Endothelial cell of umbilical vein (primary cell): ENCODE results near the gene METTL8. TPM values are rescaled to one million over a fixed set of nuclear protein-coding genes. Genes with fewer than 3 reads are reported as not detected.

Experiments used
- BruUV-seq: library from RNA; stranded (reverse); fragments of 400-500 nt; replicated peaks from 2 replicates; lab custom pipeline; 2021; lab: Mats Ljungman, UMichigan
- CTCF ChIA-PET: fragments of 300-600, 350-600 bp; sonication (Branson Sonifier 250); formaldehyde crosslinking; loops from one replicate; lab custom pipeline; 2021; ENCODE audit warnings: antibody characterized with exemption, inconsistent platforms; lab: Charles Lee
- POLR2A ChIA-PET: fragments of 300-600, 350-600 bp; sonication (Branson Sonifier 250); formaldehyde crosslinking; loops from one replicate; lab custom pipeline; 2021; ENCODE audit warnings: antibody characterized with exemption, inconsistent platforms; lab: Charles Lee
- DNase-seq: peaks from one replicate; pipeline ENCODE4 v3.0.0-alpha.2; 2011; ENCODE audit warnings: low read depth, low spot score
- FAIRE-seq: peaks from 2 replicates; lab custom pipeline; 2011; peaks lifted over from hg19 to GRCh38; lab: Jason Lieb, UNC
- H2AFZ ChIP-seq: 2 replicates; pipeline ENCODE4 v1.6.0; 2012; ENCODE audit warnings: low read depth, low read length, control low read depth, inconsistent platforms
- H3K27ac ChIP-seq: 2 replicates; pipeline ENCODE4 v1.5.1; 2011; ENCODE audit warnings: low read depth, mild to moderate bottlenecking, control low read depth, low read length, moderate library complexity; ENCODE audit not compliant: insufficient read depth
- H3K27me3 ChIP-seq, 2 experiments: 2 replicates each; pipeline versions ENCODE4 v1.6.0 to v1.6.1; 2011; ENCODE audit warnings: low read length in 2 of 2, mixed read lengths in 1 of 2; ENCODE audit not compliant: control insufficient read depth in 2 of 2, insufficient read depth in 2 of 2
- H3K36me3 ChIP-seq, 2 experiments: 2 replicates in 1 of 2; 3 replicates in 1 of 2; pipeline ENCODE4 v1.5.1; 2011; ENCODE audit warnings: low read length in 2 of 2, mild to moderate bottlenecking in 1 of 2, moderate library complexity in 1 of 2; ENCODE audit not compliant: control insufficient read depth in 2 of 2, insufficient read depth in 2 of 2; ENCODE audit errors: extremely low read depth in 1 of 2
- H3K4me1 ChIP-seq: 3 replicates; pipeline ENCODE4 v1.5.1; 2011; ENCODE audit warnings: mild to moderate bottlenecking, low read length; ENCODE audit not compliant: control insufficient read depth, insufficient read depth; ENCODE audit errors: extremely low read depth
- H3K4me2 ChIP-seq: 2 replicates; pipeline ENCODE4 v1.6.1; 2011; ENCODE audit warnings: low read length, control low read depth, mixed read lengths; ENCODE audit not compliant: insufficient read depth
- H3K4me3 ChIP-seq, 3 experiments: fragments of 200-600 bp in 1 of 3; sonication (generic), shearing (Covaris generic) in 1 of 3; replicated peaks in 1 of 3; 2 replicates each; pipeline ENCODE4 v1.5.1; 2011 to 2016; ENCODE audit warnings: control low read depth in 3 of 3, low read length in 3 of 3, mild to moderate bottlenecking in 2 of 3, inconsistent platforms in 1 of 3, low read depth in 1 of 3, moderate library complexity in 1 of 3; ENCODE audit not compliant: insufficient read depth in 1 of 3
- H3K79me2 ChIP-seq: 2 replicates; pipeline ENCODE4 v1.6.0; 2012; ENCODE audit warnings: low read length, inconsistent platforms; ENCODE audit not compliant: control insufficient read depth, insufficient read depth
- H3K9ac ChIP-seq: replicated peaks from 2 replicates; pipeline ENCODE3; 2011; ENCODE audit warnings: low read length, control low read depth; ENCODE audit not compliant: insufficient read depth; ENCODE audit errors: extremely low read depth
- H3K9me1 ChIP-seq: replicated peaks from 3 replicates; pipeline ENCODE4 v1.6.0; 2011; ENCODE audit warnings: mild to moderate bottlenecking, low read length; ENCODE audit not compliant: control insufficient read depth, insufficient read depth; ENCODE audit errors: extremely low read depth
- H3K9me3 ChIP-seq: replicated peaks from 2 replicates; pipeline ENCODE4 v1.5.1; 2012; ENCODE audit warnings: low read length, inconsistent platforms; ENCODE audit not compliant: control insufficient read depth, insufficient read depth
- H4K20me1 ChIP-seq: replicated peaks from 2 replicates; pipeline ENCODE3; 2011; ENCODE audit warnings: mild to moderate bottlenecking, low read length; ENCODE audit not compliant: control insufficient read depth, insufficient read depth; ENCODE audit errors: extremely low read depth
- CTCF ChIP-seq, 2 donors: IDR thresholded peaks; 1 replicate in 1 of 2; 2 replicates in 1 of 2; pipeline ENCODE4 v1.5.1; 2011; ENCODE audit warnings: low read length in 2 of 2, mild to moderate bottlenecking in 2 of 2, moderate library complexity in 2 of 2, control low read depth in 1 of 2, inconsistent platforms in 1 of 2, low read depth in 1 of 2; ENCODE audit not compliant: insufficient read depth in 1 of 2; ENCODE audit errors: extremely low read depth in 1 of 2
- EZH2 ChIP-seq: IDR thresholded peaks from 2 replicates; pipeline ENCODE4 v1.6.1; 2012; ENCODE audit warnings: borderline replicate concordance, low read depth, mild to moderate bottlenecking, moderate library complexity, low read length, inconsistent platforms; ENCODE audit not compliant: severe bottlenecking
- FOS ChIP-seq: IDR thresholded peaks from 2 replicates; pipeline ENCODE4 v1.6.1; 2011; ENCODE audit warnings: mild to moderate bottlenecking, low read length, moderate library complexity, borderline replicate concordance; ENCODE audit not compliant: insufficient read depth
- GATA2 ChIP-seq: IDR thresholded peaks from 2 replicates; pipeline ENCODE4 v1.7.0; 2011; ENCODE audit warnings: low read depth, mild to moderate bottlenecking, moderate library complexity, mixed read lengths, low read length; ENCODE audit not compliant: insufficient read length, insufficient read depth
- JUN ChIP-seq: IDR thresholded peaks from 2 replicates; pipeline ENCODE4 v1.6.1; 2011; ENCODE audit warnings: borderline replicate concordance, low read depth; ENCODE audit not compliant: insufficient read length, insufficient read depth
- MAX ChIP-seq: IDR thresholded peaks from 2 replicates; pipeline ENCODE4 v1.6.1; 2011; ENCODE audit not compliant: insufficient read depth, insufficient read length
- MYC ChIP-seq: IDR thresholded peaks from one replicate; pipeline ENCODE4 v1.6.1; 2011; ENCODE audit warnings: mild to moderate bottlenecking, low read depth, low read length
- POLR2A ChIP-seq: IDR thresholded peaks from 2 replicates; pipeline ENCODE4 v1.6.1; 2012; ENCODE audit warnings: low read depth, mild to moderate bottlenecking, control low read depth, low read length
- POLR2AphosphoS5 ChIP-seq: IDR thresholded peaks from 2 replicates; pipeline ENCODE4 v1.6.1; 2012; ENCODE audit warnings: low read depth, mild to moderate bottlenecking, control low read depth, low read length, moderate library complexity; ENCODE audit not compliant: insufficient read depth
- dilution Hi-C: fragments of 300-500 bp; cut with MboI; formaldehyde crosslinking; loops from one replicate; pipeline ENCODE4 v1.15.0; 2019; ENCODE audit warnings: low sequenced_read_pairs; ENCODE audit not compliant: extremely low pct_ligation_motif_present
- intact Hi-C: fragments of 100-400 bp; cut with micrococcal nuclease; formaldehyde crosslinking; loops from one replicate; pipeline ENCODE4 v1.10.0; 2022
- polyA plus RNA-seq, 4 experiments: library from polyadenylated mRNA; depleted of rRNA in 3 of 4; stranded (reverse) in 3 of 4; unstranded in 1 of 4; fragments of >200 nt; gene quantifications; 2 replicates each; pipeline versions ENCODE4 v1.2.1 to v1.2.3, GENCODE V29; 2011 to 2012; ENCODE audit warnings: missing spikeins in 1 of 4
- total RNA-seq: library from RNA; stranded (reverse); gene quantifications from 2 replicates; pipeline ENCODE4 v1.2.3, GENCODE V29; 2021

The METTL8 gene
- total and polyA plus RNA-seq, 2 donors (not counting 3 experiments of a cell fraction or from before 2014, with no cell fraction given) = 7.0 to 20.2 TPM

DNA sequence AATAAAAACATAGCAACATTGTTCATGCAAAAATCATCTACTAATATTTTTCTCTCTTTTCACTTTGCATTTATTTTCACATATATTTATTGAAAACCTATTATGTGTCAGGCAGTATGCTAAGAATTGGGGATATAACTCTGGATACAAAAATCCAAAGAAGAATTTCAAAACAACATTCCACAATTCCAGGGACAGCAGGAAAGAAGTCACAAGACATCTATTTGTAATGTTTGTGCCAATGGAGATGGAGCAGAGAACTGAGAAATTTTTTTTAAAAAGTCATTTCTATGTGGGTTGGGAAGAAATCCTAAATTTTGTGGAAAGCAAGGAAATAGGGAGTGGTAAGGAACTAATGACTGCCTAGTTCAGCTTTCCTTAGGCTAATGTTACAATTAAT is 144.5 kb downstream of the METTL8 start:
- H3K27me3 ChIP-seq = no peaks in the 10 kb centered on the region
- no peak for FAIRE-seq
- POLR2A ChIA-PET = no interaction called here
- no peaks in the 10 kb centered on the region for H3K4me1 ChIP-seq
- H3K79me2 ChIP-seq = no peaks in the 10 kb centered on the region
- CTCF ChIA-PET = no interaction called here
- no peak overlapping the region for H3K4me3 ChIP-seq
- no peaks in the 10 kb centered on the region for H3K36me3 ChIP-seq
- no peaks in the 10 kb centered on the region for H3K9me1 ChIP-seq
- H3K9me3 ChIP-seq = no peaks in the 10 kb centered on the region
- no peak overlapping the region for H3K9ac ChIP-seq
- H3K4me2 ChIP-seq = no peak overlapping the region
- no TSS peak for BruUV-seq
- H2AFZ ChIP-seq = no peak overlapping the region
- intact Hi-C loops (no loop called here), dilution Hi-C loops (no loop called here)
- DNase-seq = no peak
- no peaks in the 10 kb centered on the region for H4K20me1 ChIP-seq
- TF ChIP-seq MAX (no peak), POLR2AphosphoS5 (no peak)
- no peak overlapping the region for H3K27ac ChIP-seq

DNA sequence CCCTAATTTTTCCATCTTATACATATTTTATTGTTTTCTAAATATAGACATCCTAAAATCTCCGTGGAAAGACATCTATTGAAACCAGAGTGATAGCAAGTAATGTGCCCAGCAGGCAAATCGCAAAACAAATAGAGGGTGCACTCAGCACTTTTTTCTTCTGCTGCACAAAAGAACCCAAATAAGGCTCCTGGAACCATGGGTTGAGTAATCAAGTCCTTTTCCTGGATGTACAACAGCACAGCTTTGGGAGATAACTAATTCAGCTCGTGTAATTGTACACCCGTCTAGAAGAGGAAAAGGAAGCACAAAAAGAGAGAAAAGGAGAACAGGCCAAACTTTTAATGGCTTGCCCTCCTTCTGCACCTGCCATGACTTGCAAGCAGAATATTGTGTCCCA is 146.2 kb downstream of the METTL8 start:
- H3K9me1 ChIP-seq = no peaks in the 10 kb centered on the region
- dilution Hi-C loops = no loop called here
- no peaks in the 10 kb centered on the region for H3K79me2 ChIP-seq
- H3K36me3 ChIP-seq = no peaks in the 10 kb centered on the region
- H3K9me3 ChIP-seq = no peaks in the 10 kb centered on the region
- H3K27ac ChIP-seq = no peak overlapping the region
- no peaks in the 10 kb centered on the region for H3K4me1 ChIP-seq
- no peaks in the 10 kb centered on the region for H4K20me1 ChIP-seq
- H3K4me2 ChIP-seq = no peak overlapping the region
- H3K27me3 ChIP-seq = no peaks in the 10 kb centered on the region
- H2AFZ ChIP-seq = no peak overlapping the region
- CTCF ChIA-PET = interaction anchor here (0.9 to 1.6 kb wide), 2 partner anchors 9 to 32 kb away, joined by 4 read pairs; no protein-coding TSS in a partner anchor
- DNase-seq = no peak
- no TSS peak for BruUV-seq
- POLR2A ChIA-PET = no interaction called here
- intact Hi-C loops = no loop called here
- no peak overlapping the region for H3K9ac ChIP-seq
- H3K4me3 ChIP-seq = no peak overlapping the region
- TF ChIP-seq MAX (no peak), POLR2A (no peak), CTCF (IDR thresholded peaks at IDR 0.05; ENCODE audit: extremely low read depth in 1 of 2, insufficient read depth in 1 of 2, low read depth in 1 of 2, low read length in 2 of 2) (no peak), GATA2 (no peak), FOS (no peak), MYC (no peak), EZH2 (no peak), POLR2AphosphoS5 (no peak), JUN (no peak)
- no peak for FAIRE-seq
